Ovary (tissue), 3 donors: ENCODE results near the gene PLXNA2.

Experiments
- EP300 ChIP-seq: sonication (generic); formaldehyde crosslinking; IDR thresholded peaks from one replicate; pipeline ENCODE4 v1.6.1; 2017; ENCODE audit warnings: antibody characterized with exemption
- POLR2A ChIP-seq: fragments of 450-650 bp; IDR thresholded peaks from one replicate; pipeline ENCODE4 v1.6.1; 2017; ENCODE audit warnings: antibody characterized with exemption, mild to moderate bottlenecking, moderate library complexity
- TF ChIP-seq, protein P1 (sequence below), 3 donors: fragments of 450-650 bp in 2 of 3; fragments of 200-600 bp in 1 of 3; IDR thresholded peaks; one replicate each; pipeline versions ENCODE4 v1.5.1 to v1.8.0; 2016 to 2022; ENCODE audit warnings: antibody characterized with exemption in 3 of 3, mild to moderate bottlenecking in 1 of 3
- donor health status: DM: no; HTN: no; CAD: no.

GRCh38 chr1:208163539-208163938, 80.6 kb downstream of the PLXNA2 start:
- TF ChIP-seq POLR2A (no peak), EP300 (no peak)
- TF ChIP-seq, protein P1, sequence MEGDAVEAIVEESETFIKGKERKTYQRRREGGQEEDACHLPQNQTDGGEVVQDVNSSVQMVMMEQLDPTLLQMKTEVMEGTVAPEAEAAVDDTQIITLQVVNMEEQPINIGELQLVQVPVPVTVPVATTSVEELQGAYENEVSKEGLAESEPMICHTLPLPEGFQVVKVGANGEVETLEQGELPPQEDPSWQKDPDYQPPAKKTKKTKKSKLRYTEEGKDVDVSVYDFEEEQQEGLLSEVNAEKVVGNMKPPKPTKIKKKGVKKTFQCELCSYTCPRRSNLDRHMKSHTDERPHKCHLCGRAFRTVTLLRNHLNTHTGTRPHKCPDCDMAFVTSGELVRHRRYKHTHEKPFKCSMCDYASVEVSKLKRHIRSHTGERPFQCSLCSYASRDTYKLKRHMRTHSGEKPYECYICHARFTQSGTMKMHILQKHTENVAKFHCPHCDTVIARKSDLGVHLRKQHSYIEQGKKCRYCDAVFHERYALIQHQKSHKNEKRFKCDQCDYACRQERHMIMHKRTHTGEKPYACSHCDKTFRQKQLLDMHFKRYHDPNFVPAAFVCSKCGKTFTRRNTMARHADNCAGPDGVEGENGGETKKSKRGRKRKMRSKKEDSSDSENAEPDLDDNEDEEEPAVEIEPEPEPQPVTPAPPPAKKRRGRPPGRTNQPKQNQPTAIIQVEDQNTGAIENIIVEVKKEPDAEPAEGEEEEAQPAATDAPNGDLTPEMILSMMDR (IDR thresholded peaks at IDR 0.05), result no peak
